Measurements from ENCODE around the gene CBY2.

The CBY2 gene

GRCh38 chr13:45691667-45692066 is 10.5 kb upstream of the CBY2 start:
- no peak for DNase-seq (ENCODE audit: low read depth in 1 of 2, low spot score in 1 of 2)
- Histone ChIP-seq H3K4me3 (replicated peaks; ENCODE audit: insufficient read depth, low read length) (no peak overlapping the region), H3K27ac (replicated peaks) (no peak overlapping the region), H3K27me3 (ENCODE audit: insufficient read depth, poor library complexity, severe bottlenecking) (no peaks in the 10 kb centered on the region)
- TF ChIP-seq SPI1 (IDR thresholded peaks at IDR 0.05; ENCODE audit: borderline replicate concordance, low read depth) = no peak
- TF ChIP-seq REST (IDR thresholded peaks at IDR 0.05; ENCODE audit: insufficient replicate concordance, low read depth) = no peak
- TF ChIP-seq POLR2AphosphoS5 (IDR thresholded peaks at IDR 0.05; ENCODE audit: low read depth) = no peak
- TF ChIP-seq CTCF (IDR thresholded peaks at IDR 0.05; ENCODE audit: insufficient read depth, low read length) = no peak
- TF ChIP-seq GABPA (IDR thresholded peaks at IDR 0.05; ENCODE audit: low read depth) = no peak

GRCh38 chr13:45695198-45695730 is 6.9 kb upstream of the CBY2 start:
- peak overlapping the region; percentile 79 for H3K27ac ChIP-seq (replicated peaks)
- no peak overlapping the region for H3K4me3 ChIP-seq (replicated peaks; ENCODE audit: insufficient read depth, low read length)
- peak; percentile 54 to 76 for DNase-seq (ENCODE audit: low read depth in 1 of 2, low spot score in 1 of 2)
- no peaks in the 10 kb centered on the region for H3K27me3 ChIP-seq (ENCODE audit: insufficient read depth, poor library complexity, severe bottlenecking)
- TF ChIP-seq REST (IDR thresholded peaks at IDR 0.05; ENCODE audit: insufficient replicate concordance, low read depth) (peak; percentile 17), POLR2AphosphoS5 (IDR thresholded peaks at IDR 0.05; ENCODE audit: low read depth) (no peak), CTCF (IDR thresholded peaks at IDR 0.05; ENCODE audit: insufficient read depth, low read length) (no peak), GABPA (IDR thresholded peaks at IDR 0.05; ENCODE audit: low read depth) (no peak), SPI1 (IDR thresholded peaks at IDR 0.05; ENCODE audit: borderline replicate concordance, low read depth) (peak; percentile 62)

GRCh38 chr13:45696610-45697226 is 5.4 kb upstream of the CBY2 start:
- TF ChIP-seq POLR2AphosphoS5 (IDR thresholded peaks at IDR 0.05; ENCODE audit: low read depth) (no peak), CTCF (IDR thresholded peaks at IDR 0.05; ENCODE audit: insufficient read depth, low read length) (no peak), GABPA (IDR thresholded peaks at IDR 0.05; ENCODE audit: low read depth) (no peak), SPI1 (IDR thresholded peaks at IDR 0.05; ENCODE audit: borderline replicate concordance, low read depth) (no peak), REST (IDR thresholded peaks at IDR 0.05; ENCODE audit: insufficient replicate concordance, low read depth) (no peak)
- H3K4me3 ChIP-seq (replicated peaks; ENCODE audit: insufficient read depth, low read length) = no peak overlapping the region
- no peaks in the 10 kb centered on the region for H3K27me3 ChIP-seq (ENCODE audit: insufficient read depth, poor library complexity, severe bottlenecking)
- peak overlapping the region; percentile 79 for H3K27ac ChIP-seq (replicated peaks)
- DNase-seq (ENCODE audit: low read depth in 1 of 2, low spot score in 1 of 2) = peak; percentile 10 to 24

Measured in HL-60 (cell line).